Kasumi-1 (cell line): ENCODE results near the gene RNF31.

Experiments used
- DNase-seq, 2 experiments: peaks; one replicate each; lab custom pipeline; 2025; lab: John Stamatoyannopoulos, UW

The RNF31 gene

GRCh38 chr14:24116128-24116814, 31.0 kb upstream of the RNF31 start:
- no peak for DNase-seq

GRCh38 chr14:24117179-24117578, 30.1 kb upstream of the RNF31 start:
- DNase-seq: no peak

- no peak for DNase-seq
Observed at GRCh38 chr14:24119691-24120090, 27.6 kb upstream of the RNF31 start.

GRCh38 chr14:24121210-24121609, 26.1 kb upstream of the RNF31 start:
- no peak for DNase-seq

GRCh38 chr14:24122416-24122815, 24.9 kb upstream of the RNF31 start:
- DNase-seq: no peak

- DNase-seq: no peak
Observed at GRCh38 chr14:24122898-24123297, 24.4 kb upstream of the RNF31 start.

GRCh38 chr14:24123424-24124417, 23.6 kb upstream of the RNF31 start:
- DNase-seq: no peak

- DNase-seq: no peak
Observed at GRCh38 chr14:24126939-24127338, 20.4 kb upstream of the RNF31 start.

GRCh38 chr14:24127673-24128072, 19.6 kb upstream of the RNF31 start:
- DNase-seq: no peak

- DNase-seq: no peak
Observed at GRCh38 chr14:24129410-24129998, 17.8 kb upstream of the RNF31 start.

- no peak for DNase-seq
Observed at GRCh38 chr14:24130380-24130716, 16.9 kb upstream of the RNF31 start, which contains the start of gene FITM1. FITM1 (plus strand) TSS chr14:24130659; CDS start chr14:24131564, 905 bp downstream.

- DNase-seq: no peak
Observed at GRCh38 chr14:24130717-24131548, 16.4 kb upstream of the RNF31 start.

- DNase-seq: no peak
Observed at GRCh38 chr14:24131549-24131966, 15.7 kb upstream of the RNF31 start.

- DNase-seq: no peak
Observed at GRCh38 chr14:24132061-24132685, 15.1 kb upstream of the RNF31 start.

- no peak for DNase-seq
Observed at GRCh38 chr14:24132976-24133375, 14.3 kb upstream of the RNF31 start.

- DNase-seq: peak in 1 of 2 experiments; percentile 25
Observed at GRCh38 chr14:24133735-24134134, 13.6 kb upstream of the RNF31 start.

GRCh38 chr14:24135584-24135833, 11.8 kb upstream of the RNF31 start:
- peak in 1 of 2 experiments; percentile 50 for DNase-seq

- DNase-seq: peak; percentile 83 to 86
Observed at GRCh38 chr14:24135834-24136683, 11.2 kb upstream of the RNF31 start, which contains the start of gene PSME1. PSME1 (plus strand) TSS chr14:24136194; CDS start chr14:24136263, 69 bp downstream.

- DNase-seq: no peak
Observed at GRCh38 chr14:24136684-24137528, 10.4 kb upstream of the RNF31 start.
